Duodenal mucosa (tissue), 2 donors: ENCODE results near the gene CALM3.
"Not testable (repeated sequence)": the region's sequence is repeated elsewhere in the genome, so short reads cannot be mapped to it uniquely, and the experiment has no call there.

Source experiments
- H3K27ac ChIP-seq: one replicate; pipeline ENCODE4 v1.7.0; 2013; ENCODE audit warnings: low read depth, low read length
- H3K27me3 ChIP-seq, 2 donors: one replicate each; pipeline ENCODE4 v1.7.0; 2013; ENCODE audit warnings: low read length in 2 of 2, control low read depth in 1 of 2; ENCODE audit not compliant: insufficient read depth in 2 of 2, control insufficient read depth in 1 of 2
- H3K36me3 ChIP-seq, 2 donors: one replicate each; pipeline ENCODE4 v1.7.0; 2013; ENCODE audit warnings: low read length in 2 of 2, control low read depth in 1 of 2; ENCODE audit not compliant: insufficient read depth in 2 of 2, control insufficient read depth in 1 of 2
- H3K4me1 ChIP-seq, 2 donors: one replicate each; pipeline ENCODE4 v1.7.0; 2013; ENCODE audit warnings: low read length in 2 of 2, control low read depth in 1 of 2; ENCODE audit not compliant: insufficient read depth in 2 of 2, control insufficient read depth in 1 of 2
- H3K4me3 ChIP-seq, 2 donors: one replicate each; pipeline ENCODE4 v1.7.0; 2013; ENCODE audit warnings: low read length in 2 of 2, low read depth in 1 of 2
- H3K9ac ChIP-seq, 2 donors: one replicate each; pipeline ENCODE4 v1.7.0; 2013; ENCODE audit warnings: low read length in 2 of 2, low read depth in 1 of 2
- H3K9me3 ChIP-seq, 2 donors: one replicate each; pipeline ENCODE4 v1.7.0; 2013; ENCODE audit warnings: low read length in 2 of 2, control low read depth in 1 of 2; ENCODE audit not compliant: control insufficient read depth in 1 of 2

Gene CALM3

GRCh38 chr19:46601318-46602224 lies at the start of gene CALM3:
CALM3 (plus strand) TSS chr19:46601330; CDS start chr19:46601435, 105 bp downstream.
- peak within 1 kb of the TSS; percentile 97 for H3K27ac ChIP-seq
- H3K27me3 ChIP-seq: no peaks in the 10 kb centered on the region
- H3K9me3 ChIP-seq: no peaks in the 10 kb centered on the region
- H3K4me1 ChIP-seq: peaks cover 14 to 24% of the 10 kb centered on the region in 2 donors
- H3K9ac ChIP-seq: peak within 1 kb of the TSS; percentile 100
- peak within 1 kb of the TSS; percentile 94 to 100 for H3K4me3 ChIP-seq
- H3K36me3 ChIP-seq: peaks cover 7 to 12% of the 10 kb centered on the region in 2 donors

- Histone ChIP-seq H3K4me3 (no peak overlapping the region), H3K9ac (no peak overlapping the region), H3K27me3 (no peaks in the 10 kb centered on the region), H3K36me3 (no peaks in the 10 kb centered on the region), H3K27ac (no peak overlapping the region), H3K9me3 (peaks cover 4 to 8% of the 10 kb centered on the region in 2 donors), H3K4me1 (no peaks in the 10 kb centered on the region)
Observed at GRCh38 chr19:46552891-46553290, 48.2 kb upstream of the CALM3 start.

GRCh38 chr19:46554161-46554560 lies 47.0 kb upstream of the CALM3 start:
- no peaks in the 10 kb centered on the region for H3K36me3 ChIP-seq
- no peak overlapping the region for H3K9ac ChIP-seq
- no peak overlapping the region for H3K27ac ChIP-seq
- no peaks in the 10 kb centered on the region for H3K4me1 ChIP-seq
- no peaks in the 10 kb centered on the region for H3K27me3 ChIP-seq
- H3K4me3 ChIP-seq: no peak overlapping the region
- peaks cover 4 to 8% of the 10 kb centered on the region in 2 donors for H3K9me3 ChIP-seq

GRCh38 chr19:46555628-46556280 lies 45.4 kb upstream of the CALM3 start:
- Histone ChIP-seq H3K9ac (no peak overlapping the region), H3K27me3 (no peaks in the 10 kb centered on the region), H3K27ac (no peak overlapping the region), H3K9me3 (peaks cover 2 to 4% of the 10 kb centered on the region in 2 donors), H3K4me1 (no peaks in the 10 kb centered on the region), H3K36me3 (no peaks in the 10 kb centered on the region), H3K4me3 (no peak overlapping the region)

- not testable (repeated sequence) for H3K4me1 ChIP-seq, H3K9me3 ChIP-seq, H3K27ac ChIP-seq, H3K4me3 ChIP-seq, H3K27me3 ChIP-seq, H3K9ac ChIP-seq, H3K36me3 ChIP-seq
Observed at GRCh38 chr19:46556471-46556870, 44.7 kb upstream of the CALM3 start.

- Histone ChIP-seq H3K27me3 (no peaks in the 10 kb centered on the region), H3K4me1 (no peaks in the 10 kb centered on the region), H3K27ac (no peak overlapping the region), H3K4me3 (no peak overlapping the region), H3K36me3 (no peaks in the 10 kb centered on the region), H3K9me3 (no peaks in the 10 kb centered on the region), H3K9ac (no peak overlapping the region)
Observed at GRCh38 chr19:46559203-46559602, 41.9 kb upstream of the CALM3 start.

GRCh38 chr19:46559675-46560074 lies 41.5 kb upstream of the CALM3 start:
- not testable (repeated sequence) for H3K36me3 ChIP-seq, H3K4me3 ChIP-seq, H3K4me1 ChIP-seq, H3K9ac ChIP-seq, H3K9me3 ChIP-seq, H3K27me3 ChIP-seq, H3K27ac ChIP-seq

- H3K4me3 ChIP-seq: no peak overlapping the region
- H3K4me1 ChIP-seq: no peaks in the 10 kb centered on the region
- no peak overlapping the region for H3K9ac ChIP-seq
- no peaks in the 10 kb centered on the region for H3K9me3 ChIP-seq
- H3K27me3 ChIP-seq: no peaks in the 10 kb centered on the region
- H3K27ac ChIP-seq: no peak overlapping the region
- no peaks in the 10 kb centered on the region for H3K36me3 ChIP-seq
Observed at GRCh38 chr19:46564701-46565100, 36.4 kb upstream of the CALM3 start.

GRCh38 chr19:46571495-46571894 lies 29.6 kb upstream of the CALM3 start:
- Histone ChIP-seq H3K4me3 (no peak overlapping the region), H3K27me3 (no peaks in the 10 kb centered on the region), H3K9ac (no peak overlapping the region), H3K27ac (no peak overlapping the region), H3K9me3 (no peaks in the 10 kb centered on the region), H3K36me3 (no peaks in the 10 kb centered on the region), H3K4me1 (no peaks in the 10 kb centered on the region)

- H3K36me3 ChIP-seq: no peaks in the 10 kb centered on the region
- no peaks in the 10 kb centered on the region for H3K27me3 ChIP-seq
- H3K4me1 ChIP-seq: no peaks in the 10 kb centered on the region
- no peak overlapping the region for H3K9ac ChIP-seq
- no peak overlapping the region for H3K4me3 ChIP-seq
- H3K27ac ChIP-seq: no peak overlapping the region
- H3K9me3 ChIP-seq: no peaks in the 10 kb centered on the region
Observed at GRCh38 chr19:46573679-46574498, 27.2 kb upstream of the CALM3 start.
